Measurements from ENCODE around the gene GYG1. TPM values are rescaled to one million over a fixed set of nuclear protein-coding genes. Genes with fewer than 3 reads are reported as not detected.

The GYG1 gene
- total and polyA plus RNA-seq, 4 donors: 27.1 to 54.3 (median 51.2) TPM

- 95% methylated on average over 3 of the region's 6 CpGs for WGBS (ENCODE audit: insufficient coverage)
- H3K4me3 ChIP-seq (ENCODE audit: low read depth, low read length): no peak overlapping the region
These were observed 22.4 kb downstream of the GYG1 start for GRCh38 chr3:149013726-149014125.

GRCh38 chr3:149015393-149015792 lies 24.1 kb downstream of the GYG1 start:
- peaks cover 6% of the 10 kb centered on the region for H3K4me1 ChIP-seq (ENCODE audit: control insufficient read depth, insufficient read depth, low read length)
- H3K9me3 ChIP-seq (ENCODE audit: control insufficient read depth, insufficient read depth, low read length): no peaks in the 10 kb centered on the region
- H3K36me3 ChIP-seq (ENCODE audit: control insufficient read depth, insufficient read depth, low read length): no peaks in the 10 kb centered on the region
- DNase-seq (ENCODE audit: low read depth in 4 of 6, low spot score in 6 of 6): no peak
- no peak overlapping the region for H3K27ac ChIP-seq (ENCODE audit: low read depth, low read length)
- no peaks in the 10 kb centered on the region for H3K27me3 ChIP-seq (ENCODE audit: control insufficient read depth, insufficient read depth, low read length)
- no peak overlapping the region for H3K4me3 ChIP-seq (ENCODE audit: low read depth, low read length)
- 86% methylated on average over 3 of the region's 3 CpGs for WGBS (ENCODE audit: insufficient coverage)

More at GRCh38 chr3:149013726-149014125, 22.4 kb downstream of the GYG1 start:
- Histone ChIP-seq H3K4me1 (ENCODE audit: control insufficient read depth, insufficient read depth, low read length) (no peaks in the 10 kb centered on the region), H3K27me3 (ENCODE audit: control insufficient read depth, insufficient read depth, low read length) (no peaks in the 10 kb centered on the region), H3K27ac (ENCODE audit: low read depth, low read length) (no peak overlapping the region), H3K9me3 (ENCODE audit: control insufficient read depth, insufficient read depth, low read length) (no peaks in the 10 kb centered on the region), H3K36me3 (ENCODE audit: control insufficient read depth, insufficient read depth, low read length) (peaks cover 5% of the 10 kb centered on the region)
- DNase-seq (ENCODE audit: low read depth in 4 of 6, low spot score in 6 of 6): no peak

GRCh38 chr3:149016242-149016641 lies 24.9 kb downstream of the GYG1 start:
- H3K4me3 ChIP-seq (ENCODE audit: low read depth, low read length): no peak overlapping the region
- no peaks in the 10 kb centered on the region for H3K27me3 ChIP-seq (ENCODE audit: control insufficient read depth, insufficient read depth, low read length)
- no peak overlapping the region for H3K27ac ChIP-seq (ENCODE audit: low read depth, low read length)
- DNase-seq (ENCODE audit: low read depth in 4 of 6, low spot score in 6 of 6): no peak
- 100% methylated on average over 1 of the region's 2 CpGs for WGBS (ENCODE audit: insufficient coverage)
- H3K9me3 ChIP-seq (ENCODE audit: control insufficient read depth, insufficient read depth, low read length): no peaks in the 10 kb centered on the region
- H3K4me1 ChIP-seq (ENCODE audit: control insufficient read depth, insufficient read depth, low read length): peaks cover 6% of the 10 kb centered on the region
- H3K36me3 ChIP-seq (ENCODE audit: control insufficient read depth, insufficient read depth, low read length): no peaks in the 10 kb centered on the region

GRCh38 chr3:149016669-149017541 lies 25.6 kb downstream of the GYG1 start:
- Histone ChIP-seq H3K9me3 (ENCODE audit: control insufficient read depth, insufficient read depth, low read length) (no peaks in the 10 kb centered on the region), H3K36me3 (ENCODE audit: control insufficient read depth, insufficient read depth, low read length) (no peaks in the 10 kb centered on the region), H3K27me3 (ENCODE audit: control insufficient read depth, insufficient read depth, low read length) (no peaks in the 10 kb centered on the region), H3K4me3 (ENCODE audit: low read depth, low read length) (no peak overlapping the region), H3K27ac (ENCODE audit: low read depth, low read length) (no peak overlapping the region), H3K4me1 (ENCODE audit: control insufficient read depth, insufficient read depth, low read length) (peaks cover 6% of the 10 kb centered on the region)
- 68% methylated on average over 5 of the region's 9 CpGs for WGBS (ENCODE audit: insufficient coverage)
- DNase-seq (ENCODE audit: low read depth in 4 of 6, low spot score in 6 of 6): no peak

- Histone ChIP-seq H3K36me3 (ENCODE audit: control insufficient read depth, insufficient read depth, low read length) (no peaks in the 10 kb centered on the region), H3K4me1 (ENCODE audit: control insufficient read depth, insufficient read depth, low read length) (peaks cover 6% of the 10 kb centered on the region), H3K9me3 (ENCODE audit: control insufficient read depth, insufficient read depth, low read length) (no peaks in the 10 kb centered on the region), H3K27me3 (ENCODE audit: control insufficient read depth, insufficient read depth, low read length) (no peaks in the 10 kb centered on the region), H3K4me3 (ENCODE audit: low read depth, low read length) (no peak overlapping the region), H3K27ac (ENCODE audit: low read depth, low read length) (no peak overlapping the region)
- DNase-seq (ENCODE audit: low read depth in 4 of 6, low spot score in 6 of 6): no peak
- 80% methylated on average over 1 of the region's 1 CpG for WGBS (ENCODE audit: insufficient coverage)
These were observed 26.9 kb downstream of the GYG1 start for GRCh38 chr3:149018247-149018646.

- no peaks in the 10 kb centered on the region for H3K9me3 ChIP-seq (ENCODE audit: control insufficient read depth, insufficient read depth, low read length)
- WGBS (ENCODE audit: insufficient coverage): 82% methylated on average over 4 of the region's 4 CpGs
- H3K4me1 ChIP-seq (ENCODE audit: control insufficient read depth, insufficient read depth, low read length): peaks cover 6% of the 10 kb centered on the region
- H3K4me3 ChIP-seq (ENCODE audit: low read depth, low read length): no peak overlapping the region
- H3K27me3 ChIP-seq (ENCODE audit: control insufficient read depth, insufficient read depth, low read length): no peaks in the 10 kb centered on the region
- H3K27ac ChIP-seq (ENCODE audit: low read depth, low read length): no peak overlapping the region
- no peak for DNase-seq (ENCODE audit: low read depth in 4 of 6, low spot score in 6 of 6)
- no peaks in the 10 kb centered on the region for H3K36me3 ChIP-seq (ENCODE audit: control insufficient read depth, insufficient read depth, low read length)
These were observed 28.2 kb downstream of the GYG1 start for GRCh38 chr3:149019580-149019979.

- no peak overlapping the region for H3K4me3 ChIP-seq (ENCODE audit: low read depth, low read length)
- peaks cover 3% of the 10 kb centered on the region for H3K36me3 ChIP-seq (ENCODE audit: control insufficient read depth, insufficient read depth, low read length)
- H3K27ac ChIP-seq (ENCODE audit: low read depth, low read length): no peak overlapping the region
- H3K9me3 ChIP-seq (ENCODE audit: control insufficient read depth, insufficient read depth, low read length): peaks cover 5% of the 10 kb centered on the region
- H3K27me3 ChIP-seq (ENCODE audit: control insufficient read depth, insufficient read depth, low read length): no peaks in the 10 kb centered on the region
- peak in 3 of 6 donors; percentile 6 to 75 (median 11) for DNase-seq (ENCODE audit: low read depth in 4 of 6, low spot score in 6 of 6)
- peaks cover 6% of the 10 kb centered on the region for H3K4me1 ChIP-seq (ENCODE audit: control insufficient read depth, insufficient read depth, low read length)
- WGBS (ENCODE audit: insufficient coverage): 65% methylated on average over 2 of the region's 3 CpGs
These were observed 29.0 kb downstream of the GYG1 start for GRCh38 chr3:149020196-149020838.

GRCh38 chr3:149020839-149021252 lies 29.5 kb downstream of the GYG1 start:
- H3K36me3 ChIP-seq (ENCODE audit: control insufficient read depth, insufficient read depth, low read length): peaks cover 6% of the 10 kb centered on the region
- DNase-seq (ENCODE audit: low read depth in 4 of 6, low spot score in 6 of 6): no peak
- H3K9me3 ChIP-seq (ENCODE audit: control insufficient read depth, insufficient read depth, low read length): peaks cover 5% of the 10 kb centered on the region
- no peaks in the 10 kb centered on the region for H3K27me3 ChIP-seq (ENCODE audit: control insufficient read depth, insufficient read depth, low read length)
- H3K4me3 ChIP-seq (ENCODE audit: low read depth, low read length): no peak overlapping the region
- H3K4me1 ChIP-seq (ENCODE audit: control insufficient read depth, insufficient read depth, low read length): peaks cover 6% of the 10 kb centered on the region
- H3K27ac ChIP-seq (ENCODE audit: low read depth, low read length): no peak overlapping the region
- WGBS (ENCODE audit: insufficient coverage): 100% methylated on average over 1 of the region's 4 CpGs

GRCh38 chr3:149021830-149022229 lies 30.5 kb downstream of the GYG1 start:
- no CpG with 5 or more reads among the region's 1 CpG for WGBS (ENCODE audit: insufficient coverage)
- Histone ChIP-seq H3K36me3 (ENCODE audit: control insufficient read depth, insufficient read depth, low read length) (peaks cover 6% of the 10 kb centered on the region), H3K27me3 (ENCODE audit: control insufficient read depth, insufficient read depth, low read length) (no peaks in the 10 kb centered on the region), H3K9me3 (ENCODE audit: control insufficient read depth, insufficient read depth, low read length) (peaks cover 5% of the 10 kb centered on the region), H3K27ac (ENCODE audit: low read depth, low read length) (no peak overlapping the region), H3K4me3 (ENCODE audit: low read depth, low read length) (no peak overlapping the region), H3K4me1 (ENCODE audit: control insufficient read depth, insufficient read depth, low read length) (peaks cover 6% of the 10 kb centered on the region)
- no peak for DNase-seq (ENCODE audit: low read depth in 4 of 6, low spot score in 6 of 6)

Measured in spinal cord (tissue), 10 donors.